HG03342 (cell line): ENCODE measurements around the gene FAM200A.
"Not testable (repeated sequence)": the region's sequence is repeated elsewhere in the genome, so short reads cannot be mapped to it uniquely, and the experiment has no call there.

Source experiments
- ATAC-seq: cut with Tn5 transposase; IDR thresholded peaks from one replicate; pipeline ENCODE4 v1.9.1; 2021; ENCODE audit warnings: mild to moderate bottlenecking, moderate library complexity; ENCODE audit not compliant: unreplicated experiment

FAM200A gene

DNA sequence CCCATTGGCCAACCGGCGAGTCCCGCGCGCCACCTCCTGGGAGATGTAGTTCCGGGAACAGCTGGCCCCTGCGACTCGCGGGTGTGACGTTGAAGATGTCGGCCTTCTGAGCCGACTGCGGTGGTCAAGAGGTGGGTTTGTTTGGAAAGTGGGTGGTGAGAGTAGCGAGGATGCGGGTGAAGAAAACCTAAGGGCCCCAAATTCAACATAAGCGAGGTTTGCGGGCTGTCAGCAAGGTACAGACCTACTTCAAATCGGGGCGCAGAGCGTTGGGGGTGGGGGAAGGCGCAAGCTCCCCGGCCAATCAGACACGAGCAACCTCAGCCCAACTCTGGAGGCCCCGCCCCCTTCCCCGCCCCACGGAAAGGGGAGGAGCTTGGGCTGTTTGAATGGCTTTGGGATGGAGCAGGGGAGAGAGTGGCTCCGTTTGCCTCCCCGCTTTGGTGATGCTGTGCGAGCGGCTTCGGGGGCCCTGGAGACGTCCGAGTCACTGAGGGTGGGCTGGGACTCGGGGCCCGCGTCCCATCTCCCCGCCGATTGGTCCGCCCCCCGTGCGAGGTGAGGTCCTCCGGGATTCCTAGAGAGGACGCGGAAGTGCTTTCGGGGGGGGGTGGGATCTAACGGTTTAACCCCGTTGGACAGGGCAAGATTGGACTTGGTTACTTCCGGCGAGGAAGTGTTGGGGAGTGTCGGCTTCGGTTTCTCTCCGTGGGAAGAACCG, 47.2 kb downstream of the FAM200A start, which contains the start of gene ZKSCAN5:
ZKSCAN5 (plus strand) TSS at position 60 of the 721 bp plus-strand sequence. CDS start 1,383 bp downstream, outside the sequence.
- peak; percentile 75 for ATAC-seq

GRCh38 chr7:99504281-99504602, 47.7 kb downstream of the FAM200A start:
- no peak for ATAC-seq

GRCh38 chr7:99501236-99501635, 50.7 kb downstream of the FAM200A start:
- ATAC-seq = not testable (repeated sequence)

- no peak for ATAC-seq
Observed at GRCh38 chr7:99500637-99501009, 51.3 kb downstream of the FAM200A start.

DNA sequence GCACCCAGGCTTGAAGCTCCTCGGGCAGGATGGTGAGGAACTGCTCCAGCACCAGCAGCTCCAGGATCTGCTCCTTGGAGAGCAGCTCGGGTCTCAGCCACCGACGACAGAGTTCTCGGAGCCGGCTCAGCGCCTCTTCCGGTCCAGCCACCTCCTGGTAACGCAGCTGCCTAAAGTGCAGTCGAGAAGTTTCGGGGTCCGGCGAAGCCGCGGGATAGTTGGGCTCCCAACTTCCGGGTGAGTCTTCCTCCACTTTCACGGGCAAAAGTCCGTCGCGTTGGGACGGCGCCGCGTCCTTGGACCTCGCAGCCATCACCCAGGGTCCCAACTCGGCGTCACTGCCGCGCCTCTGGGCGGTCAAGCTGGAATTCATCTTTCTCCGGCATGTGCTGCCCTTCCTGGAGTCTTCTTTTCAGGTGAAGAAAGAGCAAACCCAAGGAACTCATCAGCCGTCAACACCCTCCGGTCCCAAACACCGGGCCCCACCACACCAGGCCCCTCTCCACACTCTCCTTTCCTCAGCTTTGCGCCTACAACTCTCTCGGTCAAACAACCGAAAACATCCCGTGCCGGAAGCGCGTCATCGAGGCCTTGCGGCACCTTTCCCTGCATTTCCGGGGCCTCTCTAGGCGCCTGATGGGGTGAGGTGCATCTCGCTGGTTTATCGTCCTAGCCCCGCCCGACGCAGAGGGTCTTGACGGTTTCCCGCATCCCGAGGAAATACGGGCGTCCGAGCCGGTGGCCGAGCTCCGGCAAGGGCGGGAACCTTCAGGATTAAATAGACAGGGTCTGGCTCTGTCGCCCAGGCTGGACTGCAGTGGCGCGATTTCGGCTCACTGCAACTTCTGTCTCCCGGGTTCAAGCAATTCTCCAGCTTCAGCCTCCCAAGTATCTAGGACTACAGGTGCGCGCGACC, 51.9 kb downstream of the FAM200A start, which contains the start of gene ZNF394:
ZNF394 (minus strand) TSS at position 561 of the 916 bp plus-strand sequence; CDS start at position 373, 188 bp downstream.
- peak; percentile 40 for ATAC-seq

GRCh38 chr7:99499371-99499720, 52.6 kb downstream of the FAM200A start:
- peak; percentile 24 for ATAC-seq

- no peak for ATAC-seq
Observed at GRCh38 chr7:99498546-99498944, 53.4 kb downstream of the FAM200A start.

GRCh38 chr7:99497766-99498545, 54.0 kb downstream of the FAM200A start:
- ATAC-seq = no peak
